Fibroblast of skin of scalp (primary cell): ENCODE data around the gene CDH18.

ENCODE experiments used
- DNase-seq: peaks from one replicate; pipeline ENCODE4 v3.0.0-alpha.2; 2013

CDH18 gene

GRCh38 chr5:19928562-19929421 is 59.2 kb downstream of the CDH18 start:
- DNase-seq, result peak; percentile 74

DNA sequence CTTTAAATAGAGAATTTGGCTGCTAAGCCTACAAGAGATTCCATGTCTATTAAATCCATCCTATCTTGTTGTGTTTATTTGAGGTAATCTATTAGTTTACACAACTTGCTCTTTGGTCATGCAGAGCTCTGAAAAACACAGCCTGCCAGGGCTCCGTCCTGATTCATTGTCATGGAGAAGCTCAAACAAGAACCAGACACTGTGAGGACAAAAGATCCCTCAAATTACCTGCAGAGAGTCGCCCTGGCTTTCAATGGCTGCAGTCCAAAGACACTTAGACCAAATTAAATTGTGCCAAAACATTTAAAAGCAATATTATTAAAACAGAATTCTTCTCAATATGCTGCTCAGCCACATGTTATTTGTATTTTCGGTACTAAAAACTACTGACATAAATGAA is 60.1 kb downstream of the CDH18 start:
- no peak for DNase-seq

DNA sequence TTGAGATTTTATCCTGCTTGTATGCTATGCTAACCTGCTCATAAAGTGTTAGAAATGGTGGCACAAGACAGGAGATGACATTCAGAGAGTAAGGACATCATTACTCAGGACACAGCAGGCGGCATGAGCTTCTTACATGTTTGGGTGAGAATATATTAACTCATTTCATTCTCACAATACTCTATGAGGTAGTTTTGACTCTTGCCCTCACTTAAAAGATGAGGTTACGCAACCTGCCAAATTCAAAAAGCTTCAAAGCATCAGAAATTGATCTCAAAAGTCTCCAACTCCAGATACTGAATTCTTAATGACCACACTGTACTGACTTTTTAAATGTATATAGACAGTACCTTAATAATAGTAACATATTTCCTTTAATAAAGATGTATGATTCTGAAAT is 60.8 kb downstream of the CDH18 start:
- DNase-seq, result no peak

GRCh38 chr5:19923742-19924141 is 64.3 kb downstream of the CDH18 start:
- no peak for DNase-seq

- DNase-seq, result peak; percentile 65
Observed at GRCh38 chr5:19920761-19921160, 67.2 kb downstream of the CDH18 start.

DNA sequence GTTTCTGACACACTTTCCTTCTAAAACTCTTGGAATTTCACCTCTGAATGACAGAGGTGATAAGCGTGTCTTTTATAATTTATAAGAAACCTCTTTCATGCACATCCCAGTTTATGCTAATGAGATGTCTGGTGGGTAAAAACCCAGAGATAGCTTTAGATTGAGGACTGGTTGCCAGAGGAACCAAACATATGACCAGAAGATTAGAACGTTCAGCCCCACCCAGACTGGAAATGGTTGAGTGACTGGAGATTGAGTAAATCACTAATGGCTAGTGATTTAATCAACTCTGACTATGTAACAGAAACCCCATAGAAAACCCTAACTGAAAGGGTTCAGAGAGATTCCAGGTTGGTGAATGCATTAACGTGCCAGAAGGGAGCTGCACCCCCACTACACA is 69.2 kb downstream of the CDH18 start:
- DNase-seq, result no peak

DNA sequence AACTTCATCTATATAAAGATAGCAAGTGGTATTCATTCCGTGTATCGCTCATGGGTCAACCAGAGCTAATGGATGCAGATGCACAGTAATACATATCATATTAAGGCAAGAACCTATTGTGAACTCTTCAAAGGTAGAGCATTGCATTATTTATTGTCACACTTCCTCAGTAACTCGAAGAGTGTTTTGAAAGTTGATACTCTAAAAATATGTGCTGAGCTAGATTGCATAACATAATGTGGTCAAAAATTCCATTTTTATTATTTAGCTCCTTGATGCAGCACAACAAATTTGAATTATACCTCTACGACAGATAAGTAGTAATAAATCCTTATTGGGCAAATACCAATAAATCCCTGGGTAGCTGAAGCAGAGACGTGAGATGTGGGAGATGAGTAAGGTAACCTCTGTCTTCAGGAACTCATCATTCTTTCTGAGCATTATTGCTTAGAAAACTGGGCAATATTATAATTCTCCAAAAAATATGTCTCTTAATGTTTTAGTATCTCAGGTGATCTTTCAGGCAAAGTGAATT is 70.3 kb downstream of the CDH18 start:
- no peak for DNase-seq

DNA sequence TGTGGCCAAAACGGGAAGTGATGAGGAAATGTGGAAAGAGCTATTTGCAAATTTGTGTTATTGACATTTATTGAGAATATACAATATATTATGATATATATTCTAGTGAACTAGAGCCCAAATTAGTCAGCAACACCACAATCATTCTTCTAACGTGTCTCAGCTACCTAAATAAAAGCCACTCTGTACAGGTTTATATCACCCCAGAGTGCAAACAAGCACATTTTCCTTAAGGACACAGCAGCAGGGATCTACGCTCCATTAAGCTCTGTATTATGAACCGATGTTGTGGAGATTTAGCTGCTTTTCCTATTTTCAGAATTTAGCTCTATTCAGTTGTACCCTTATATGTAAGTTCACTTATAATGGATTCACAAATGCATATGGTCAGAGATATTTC is 77.9 kb downstream of the CDH18 start:
- DNase-seq, result no peak

GRCh38 chr5:19904766-19905165 is 83.2 kb downstream of the CDH18 start:
- DNase-seq, result no peak

DNA sequence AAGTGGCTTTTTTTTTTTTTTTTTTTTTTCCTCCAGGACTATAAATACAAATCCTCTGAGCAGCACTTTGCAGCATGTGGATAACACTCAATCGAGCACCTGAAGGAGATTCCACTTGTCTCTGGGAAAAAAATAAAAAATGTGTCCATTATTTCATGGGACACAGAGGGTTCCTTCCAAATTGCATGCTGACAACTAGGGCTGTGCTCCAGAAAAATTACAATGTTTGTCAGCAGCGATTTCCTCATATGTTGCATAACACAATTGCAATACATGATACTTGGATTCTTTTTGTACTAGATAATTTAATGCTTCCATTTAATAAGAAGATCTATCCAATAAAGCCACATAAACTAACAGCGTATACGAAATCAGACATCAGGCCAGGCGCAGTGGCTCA is 84.4 kb downstream of the CDH18 start:
- no peak for DNase-seq

- no peak for DNase-seq
Observed at GRCh38 chr5:19902316-19902934, 85.6 kb downstream of the CDH18 start.

DNA sequence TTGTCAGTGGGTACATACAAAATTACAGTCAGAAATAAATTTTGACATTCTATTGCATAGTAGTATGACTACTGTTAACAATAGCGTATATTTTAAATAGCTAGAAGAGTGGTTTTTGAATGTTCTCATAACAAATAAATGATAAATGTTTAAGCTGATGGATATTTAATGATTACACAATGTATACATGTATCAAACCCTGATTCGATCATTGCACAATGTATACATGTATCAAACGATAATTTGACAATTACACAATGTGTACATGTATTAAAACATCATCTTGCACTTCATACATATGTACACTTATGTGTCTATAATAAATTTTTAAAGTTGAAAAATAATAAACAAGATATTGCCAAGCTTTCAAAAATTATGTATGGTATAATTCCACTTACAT is 87.7 kb downstream of the CDH18 start:
- DNase-seq, result no peak

GRCh38 chr5:19891658-19892057 is 96.3 kb downstream of the CDH18 start:
- DNase-seq, result peak; percentile 74

DNA sequence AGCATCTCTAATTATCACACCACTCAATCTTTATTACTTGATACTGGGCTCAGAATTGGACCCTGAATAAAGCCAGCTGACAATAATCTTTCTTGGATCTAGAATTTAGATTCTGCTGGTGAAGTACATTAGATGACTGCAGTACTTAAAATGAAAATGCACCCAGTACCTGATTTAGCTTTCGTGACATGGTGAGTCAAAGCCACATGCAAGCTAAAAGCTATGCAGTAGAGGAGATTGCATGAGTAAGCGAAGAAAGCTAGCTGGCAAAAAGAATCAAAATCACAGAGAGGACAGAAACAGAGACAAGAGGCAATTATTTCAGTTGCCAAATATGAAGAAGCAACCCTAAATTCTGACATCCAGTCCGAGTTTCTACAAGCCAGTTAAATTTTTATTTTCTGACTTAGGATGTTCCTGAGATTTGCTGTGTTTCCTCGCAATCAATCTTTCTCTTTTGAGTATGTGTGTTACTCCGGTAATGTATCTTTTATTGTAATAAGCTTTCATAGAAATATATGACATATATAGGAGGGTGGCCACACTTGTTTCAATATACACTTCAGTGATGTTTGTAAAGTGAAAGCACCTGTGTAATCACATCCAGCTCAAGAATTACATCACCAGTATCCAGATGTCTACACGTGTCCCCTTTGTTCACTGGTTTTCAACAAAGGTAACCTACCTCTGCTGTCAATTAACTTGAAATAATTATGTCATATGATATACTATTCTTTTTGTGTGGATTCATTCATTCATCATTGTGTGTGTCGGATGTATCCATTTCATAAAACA is 101.7 kb downstream of the CDH18 start:
- peak; percentile 62 for DNase-seq

GRCh38 chr5:19885040-19885824 is 102.8 kb downstream of the CDH18 start:
- no peak for DNase-seq

DNA sequence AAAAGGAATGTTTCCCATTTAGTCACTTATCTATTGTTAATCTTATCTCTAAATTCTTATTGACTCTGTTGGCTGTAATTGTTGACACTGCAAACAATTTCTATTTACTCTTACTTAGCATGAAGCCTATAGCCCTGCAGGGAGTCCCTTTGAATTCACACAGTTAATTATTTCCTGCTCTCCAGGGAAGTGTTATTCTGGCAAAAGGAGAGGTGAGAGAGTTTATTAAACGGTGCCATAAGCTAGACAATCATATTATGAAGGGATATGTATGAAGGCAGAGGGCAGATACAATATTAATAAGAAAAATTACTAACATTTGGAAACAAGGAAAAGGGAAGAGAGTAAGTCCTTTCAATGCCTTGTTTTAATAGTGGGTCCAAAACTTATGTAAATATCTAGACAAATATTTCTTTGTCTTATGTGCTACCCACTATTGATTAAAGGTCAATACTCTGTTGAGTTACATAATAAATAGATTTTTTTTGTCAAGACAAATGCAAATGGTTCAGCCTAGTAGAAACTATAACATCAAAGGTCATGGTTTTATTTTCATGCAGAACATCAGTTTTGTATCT is 107.1 kb downstream of the CDH18 start:
- DNase-seq, result no peak

DNA sequence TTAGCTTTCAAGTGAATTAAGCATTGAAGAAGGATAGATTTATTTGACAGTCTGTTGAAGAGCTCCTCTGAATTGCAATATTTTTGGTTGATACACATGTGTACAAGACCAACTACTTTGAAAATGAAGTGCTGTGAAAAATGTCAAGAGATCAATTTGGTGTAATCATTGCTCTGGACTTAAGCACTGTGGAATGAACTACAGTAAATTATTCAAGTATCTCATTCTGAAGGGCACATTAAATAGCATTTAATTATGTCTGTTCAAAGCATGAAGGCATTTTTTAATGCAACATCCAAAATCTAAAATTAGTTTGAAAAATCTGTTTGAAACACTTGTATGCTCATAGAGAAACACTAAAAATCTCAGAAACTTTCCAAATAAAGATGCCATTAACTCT is 107.5 kb downstream of the CDH18 start:
- no peak for DNase-seq

DNA sequence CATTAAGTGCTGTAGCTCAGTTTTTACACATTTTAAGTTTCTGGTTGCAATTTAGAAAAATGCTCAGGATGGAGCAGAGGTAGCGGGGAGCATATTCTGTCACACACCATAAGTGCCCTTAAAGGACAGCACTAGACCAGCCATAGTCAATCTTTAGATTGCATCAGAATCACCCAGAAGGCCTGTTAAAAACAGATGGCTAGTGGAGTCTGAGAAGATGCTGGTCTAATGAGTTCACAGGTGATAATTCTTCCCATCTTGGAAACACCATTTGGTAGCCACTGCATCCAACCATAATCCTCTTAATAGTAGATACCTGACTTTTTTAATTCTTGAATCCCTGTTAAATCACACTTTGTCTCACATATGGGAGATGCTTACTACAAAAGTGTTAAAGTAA is 113.2 kb downstream of the CDH18 start:
- no peak for DNase-seq

GRCh38 chr5:19866090-19866450 is 121.9 kb downstream of the CDH18 start:
- DNase-seq, result no peak

- DNase-seq, result no peak
Observed at GRCh38 chr5:19865336-19866089, 122.5 kb downstream of the CDH18 start.

DNA sequence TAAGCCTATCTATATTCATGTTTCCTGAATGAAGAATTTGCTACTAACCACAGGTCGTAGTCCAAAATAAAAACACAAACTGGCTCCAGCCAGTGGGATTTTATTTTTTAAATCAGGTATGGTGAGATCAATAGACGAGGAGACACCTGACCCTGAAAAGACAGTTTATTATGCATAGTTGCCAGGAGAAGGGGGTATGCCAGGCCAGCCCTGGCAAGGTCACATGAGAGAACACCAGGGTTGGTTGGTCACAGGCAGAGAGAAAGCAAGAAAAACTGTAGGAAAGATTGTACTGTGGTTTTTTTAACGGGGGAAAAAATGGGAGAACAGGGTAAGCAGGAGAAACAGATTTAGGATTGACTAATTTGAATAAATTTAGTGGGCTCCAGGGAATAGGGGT is 125.3 kb downstream of the CDH18 start:
- no peak for DNase-seq
